GM10847 (cell line): Measurements from ENCODE around the gene ARHGEF1.

Experiments
- POLR2A ChIP-seq: IDR thresholded peaks from 2 replicates; pipeline ENCODE4 v1.6.1; 2011; ENCODE audit not compliant: insufficient read length; ENCODE audit errors: extremely low read depth

Gene ARHGEF1

DNA sequence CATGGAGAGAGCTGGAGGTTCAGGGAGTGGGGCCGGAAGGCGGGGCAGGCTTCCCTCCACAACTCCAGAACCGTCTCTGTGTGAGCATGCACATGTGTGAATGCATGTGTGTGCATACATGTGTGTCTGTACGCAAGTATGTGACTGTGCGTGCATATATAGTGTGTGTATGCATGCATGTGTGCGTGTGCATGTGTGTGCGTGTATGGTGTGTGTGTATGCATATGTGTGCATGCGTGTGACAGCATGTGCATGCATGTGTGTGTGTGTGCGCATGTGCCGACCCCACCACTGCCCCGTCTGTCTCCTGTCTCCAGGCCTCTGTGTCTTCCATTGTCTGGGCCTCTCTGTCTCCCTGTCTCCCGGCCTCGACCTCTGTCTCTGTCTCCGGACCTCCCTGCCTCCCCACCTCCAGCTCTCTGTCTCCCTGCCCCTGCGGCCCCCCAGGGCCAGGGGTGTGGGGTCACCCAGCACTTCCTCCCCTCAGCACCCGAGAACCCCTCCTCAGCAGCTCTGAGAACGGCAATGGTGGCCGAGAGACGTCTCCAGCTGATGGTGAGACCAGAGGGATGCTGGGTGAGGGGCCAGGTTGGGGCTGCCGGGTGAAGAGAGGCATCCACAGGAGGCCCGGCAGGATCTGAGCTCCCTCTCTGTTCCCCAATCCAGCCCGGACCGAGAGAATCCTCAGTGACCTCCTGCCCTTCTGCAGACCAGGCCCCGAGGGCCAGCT, 22.5 kb downstream of the ARHGEF1 start:
- no peak for TF ChIP-seq POLR2A

DNA sequence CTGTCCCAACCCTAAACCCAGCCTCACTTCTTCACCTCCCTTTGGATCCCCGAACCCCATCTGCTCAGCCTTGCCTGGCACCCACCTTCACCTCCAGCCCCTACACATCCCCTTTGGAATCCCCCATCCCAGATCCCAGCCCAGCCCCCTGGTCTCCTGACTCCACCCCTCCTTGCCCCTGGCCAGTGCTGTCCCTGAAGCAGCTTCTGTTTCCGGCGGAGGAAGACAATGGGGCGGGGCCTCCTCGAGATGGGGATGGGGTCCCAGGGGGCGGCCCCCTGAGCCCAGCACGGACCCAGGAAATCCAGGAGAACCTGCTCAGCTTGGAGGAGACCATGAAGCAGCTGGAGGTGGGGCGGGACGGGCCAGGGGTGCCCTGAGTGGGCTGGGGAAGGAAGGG, 23.3 kb downstream of the ARHGEF1 start:
- no peak for TF ChIP-seq POLR2A

DNA sequence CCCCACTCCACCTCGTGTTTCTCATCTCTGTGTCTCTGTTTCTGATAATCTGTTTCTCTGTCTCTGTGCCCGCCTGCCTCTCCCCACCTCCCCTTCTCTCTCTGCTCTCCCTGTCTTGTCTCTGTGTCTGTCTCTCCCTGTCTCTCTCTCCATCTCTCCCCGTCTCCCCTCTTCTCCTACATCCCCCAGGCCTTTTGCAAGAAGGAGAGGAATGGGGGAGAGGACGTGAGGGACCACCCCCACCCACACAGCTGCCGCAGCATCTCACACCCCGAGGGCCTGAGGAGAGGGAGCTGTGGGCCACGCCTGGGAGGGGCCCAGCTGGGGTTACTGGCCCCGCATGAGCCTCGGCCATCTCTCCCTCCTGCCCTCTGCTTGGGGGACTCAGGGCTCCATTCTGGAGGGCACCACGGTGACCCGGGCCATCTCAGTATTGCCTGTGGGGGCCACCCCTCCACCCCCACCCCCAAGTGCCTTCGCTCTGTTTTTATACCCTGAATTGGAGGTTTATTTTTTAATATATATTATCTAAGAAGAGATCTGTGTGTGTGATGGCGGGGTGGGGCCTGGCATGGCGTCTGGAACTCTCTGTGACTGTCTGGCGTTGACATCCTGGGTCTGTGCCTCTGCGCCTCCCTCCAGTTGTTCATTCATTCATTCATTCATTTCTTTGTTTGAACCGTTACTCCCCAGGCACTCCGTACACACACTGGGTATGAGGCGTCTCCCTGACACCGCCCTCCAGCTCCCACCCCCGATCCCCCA, 24.1 kb downstream of the ARHGEF1 start:
- no peak for TF ChIP-seq POLR2A

DNA sequence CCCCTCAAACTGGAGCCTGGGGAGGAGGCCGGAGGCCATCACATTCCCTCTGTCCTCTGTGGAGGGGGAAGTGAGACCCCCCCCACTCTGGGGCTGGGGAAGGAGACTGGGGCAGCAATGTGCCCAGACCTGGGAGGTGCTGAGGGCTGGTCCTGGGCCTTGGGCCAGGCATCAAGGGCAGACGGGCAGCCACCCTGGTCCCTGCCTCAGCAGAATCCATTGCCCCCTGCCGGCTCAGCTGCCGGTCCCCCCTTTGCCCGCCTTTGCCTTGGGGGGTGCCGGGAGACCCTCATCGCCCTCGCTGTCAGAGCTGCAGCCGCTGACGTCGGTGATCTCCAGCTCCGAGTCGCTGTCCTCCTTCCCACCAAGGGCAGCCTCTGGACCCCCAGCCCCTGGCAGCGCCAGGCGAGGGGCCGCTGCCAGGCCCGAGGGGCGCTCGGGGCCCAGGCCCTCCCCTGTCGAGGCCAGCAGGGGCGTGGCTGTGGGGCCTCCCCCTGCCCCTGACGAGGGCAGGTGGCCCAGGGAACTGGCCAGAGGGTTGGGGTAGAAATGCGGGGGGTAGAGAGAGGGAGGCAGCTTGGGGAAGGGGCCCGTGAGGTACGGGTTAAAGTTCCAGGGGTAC, 25.1 kb downstream of the ARHGEF1 start:
- no peak for TF ChIP-seq POLR2A

DNA sequence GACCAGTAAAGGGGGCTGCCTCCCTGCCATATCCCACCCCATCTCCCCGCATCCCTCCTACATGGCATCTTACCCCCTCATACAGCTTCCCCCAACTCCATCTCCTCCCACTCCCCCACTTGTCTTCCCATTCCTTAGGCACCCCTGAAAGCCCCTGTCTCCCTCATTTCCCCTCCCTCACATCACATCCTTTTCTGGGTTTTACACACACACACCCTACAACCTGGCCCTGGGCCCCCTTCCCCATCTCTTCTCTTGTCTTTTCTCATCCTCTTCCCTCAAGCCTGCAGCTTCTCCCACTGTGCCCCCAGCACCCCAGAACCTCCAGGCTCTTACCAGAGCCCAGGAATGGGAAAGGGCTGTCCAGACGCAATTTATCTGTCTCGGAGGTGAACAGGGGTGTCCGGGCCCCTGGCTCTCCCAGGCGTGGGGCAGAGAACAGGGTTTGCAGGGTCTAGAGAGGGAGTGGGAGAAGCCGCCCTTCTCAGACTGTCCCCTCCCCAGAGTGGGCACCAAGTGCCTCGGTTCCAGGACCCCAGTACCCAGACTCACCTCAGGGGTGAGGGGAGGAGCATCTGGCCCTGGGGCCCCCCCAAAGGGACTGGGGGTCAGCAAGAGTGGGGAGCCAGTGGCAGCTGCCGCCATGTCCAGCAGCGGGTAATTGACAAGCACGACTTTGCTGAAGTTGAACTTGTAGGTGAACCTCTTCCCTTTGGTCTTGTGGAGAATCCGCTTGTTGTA, 25.9 kb downstream of the ARHGEF1 start:
- TF ChIP-seq POLR2A: no peak

- TF ChIP-seq POLR2A: no peak
Measured at GRCh38 chr19:41909706-41910105, 26.7 kb downstream of the ARHGEF1 start.

DNA sequence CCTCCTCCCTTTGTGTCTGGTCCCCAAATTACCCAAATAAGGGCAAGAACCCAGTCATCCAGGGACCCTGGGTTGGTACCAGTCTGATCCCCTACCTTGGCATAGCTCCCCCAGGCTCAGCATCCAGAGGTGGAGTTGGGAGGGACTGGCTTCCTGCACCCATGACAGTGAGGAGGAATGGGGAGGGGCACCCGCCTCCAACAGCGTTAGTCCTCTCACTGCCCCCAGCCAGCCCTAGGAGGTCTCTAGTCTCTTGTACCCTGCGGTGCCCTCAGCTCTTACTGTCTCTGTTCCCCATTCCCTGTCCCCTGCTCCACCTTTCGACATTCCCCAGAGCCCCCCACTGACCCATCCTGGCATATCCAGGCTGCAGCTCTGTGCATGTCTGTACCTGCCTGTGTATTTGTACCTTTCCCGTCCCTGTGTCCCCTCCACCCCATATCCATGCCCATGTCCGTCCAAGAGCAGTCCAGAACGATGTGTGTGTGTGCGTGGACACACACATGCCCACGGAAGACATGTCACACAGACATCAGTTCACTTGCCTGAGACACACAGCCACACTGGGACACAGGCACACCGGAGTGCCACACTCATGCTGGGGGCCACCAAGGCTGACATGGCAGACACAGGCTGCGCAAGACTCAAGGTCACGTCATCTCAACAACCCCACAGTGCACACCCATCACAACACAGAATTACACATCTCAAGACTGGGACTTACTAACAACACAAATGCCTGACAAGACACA, 27.4 kb downstream of the ARHGEF1 start:
- TF ChIP-seq POLR2A: peak; percentile 10

GRCh38 chr19:41910992-41911888, 28.3 kb downstream of the ARHGEF1 start:
- TF ChIP-seq POLR2A: peak; percentile 4

DNA sequence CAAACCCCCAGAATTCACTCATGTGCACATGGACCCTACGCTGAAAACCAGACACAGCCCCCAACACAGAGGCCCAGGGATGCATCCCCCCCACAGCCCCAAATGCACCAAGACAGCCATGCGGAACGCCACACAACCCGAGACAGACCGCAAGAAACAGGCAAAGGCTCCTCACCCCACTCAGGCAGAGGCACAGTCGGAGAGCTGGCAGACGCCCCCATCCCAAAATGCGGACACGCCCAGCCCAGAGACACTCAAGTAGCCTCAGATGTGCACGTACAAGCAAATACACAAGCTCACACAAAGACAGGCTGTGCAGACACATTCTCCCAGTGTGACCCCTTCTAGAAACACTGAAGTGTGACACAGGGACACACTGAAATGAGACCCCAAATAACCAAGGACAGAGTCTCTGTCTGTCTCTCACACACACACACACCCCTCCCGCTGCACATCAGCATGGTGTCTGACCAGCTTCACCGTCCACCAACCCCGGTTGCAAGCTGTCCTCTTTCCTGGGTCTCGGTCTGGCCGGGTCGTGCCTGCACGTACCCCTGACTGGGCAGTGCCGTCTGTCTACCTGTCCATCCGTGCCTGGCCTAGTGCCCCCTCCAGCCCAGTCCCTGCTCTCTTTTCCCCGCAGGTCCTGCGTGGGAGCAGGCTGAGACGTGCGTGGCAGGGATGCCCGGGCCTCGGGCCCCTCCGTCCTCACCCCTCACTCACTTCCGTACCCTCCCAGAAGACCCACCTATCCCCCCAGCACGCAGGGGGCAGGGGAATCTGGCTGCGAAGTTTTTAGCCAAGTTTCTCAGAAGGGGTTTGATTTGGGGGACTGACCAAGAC, 29.1 kb downstream of the ARHGEF1 start:
- TF ChIP-seq POLR2A: no peak

DNA sequence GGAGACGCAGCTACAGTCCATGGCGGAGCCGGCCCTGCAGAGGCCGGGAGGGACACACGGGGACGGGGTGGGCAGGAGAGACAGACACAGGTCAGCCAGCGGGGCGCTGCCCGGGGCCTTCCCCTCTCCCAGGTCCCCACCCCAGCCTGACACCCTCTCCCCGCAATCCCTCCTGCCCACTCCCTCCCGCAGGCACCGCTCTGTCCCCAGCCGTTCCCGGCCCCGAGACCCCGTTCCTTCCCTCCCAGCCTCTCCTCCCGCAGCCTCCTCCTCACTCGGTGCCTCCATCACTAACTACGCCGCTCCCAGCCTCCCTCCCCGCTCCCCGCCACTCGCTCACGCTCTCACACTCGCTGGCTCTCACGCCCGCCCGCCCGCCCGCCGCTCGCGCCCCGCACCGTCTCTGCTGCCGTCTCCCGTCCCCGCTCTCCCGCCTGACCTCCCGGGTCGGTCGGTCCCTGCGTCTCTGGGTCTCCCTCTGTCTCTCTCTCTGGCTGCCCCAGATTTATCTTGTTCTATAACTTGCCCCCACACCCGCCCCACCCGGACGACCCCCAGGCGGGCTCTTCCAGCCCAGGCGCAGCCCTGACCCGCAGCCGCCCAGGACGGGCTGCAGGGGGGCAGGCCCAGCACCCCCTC, 30.0 kb downstream of the ARHGEF1 start:
- TF ChIP-seq POLR2A: no peak

- no peak for TF ChIP-seq POLR2A
Measured at GRCh38 chr19:41913538-41914423, 30.8 kb downstream of the ARHGEF1 start.
